Naive thymus-derived CD8-positive, alpha-beta T cell (primary cell): Measurements from ENCODE around the gene ITGA8. TPM values are rescaled to one million over a fixed set of nuclear protein-coding genes. Genes with fewer than 3 reads are reported as not detected.
"Not testable (repeated sequence)": the region's sequence is repeated elsewhere in the genome, so short reads cannot be mapped to it uniquely, and the experiment has no call there.

Experiments used
- ATAC-seq, 2 donors: fragments of 150-1000 bp; cut with Tn5 transposase in 1 of 2; sonication (Bioruptor Pico), chemical (Tn5 transposase) in 1 of 2; 1 replicate in 1 of 2; 2 replicates in 1 of 2; pipeline ENCODE4 v1.10.0; 2021; ENCODE audit warnings: mild to moderate bottlenecking in 2 of 2, moderate library complexity in 2 of 2
- POLR2A ChIA-PET: fragments of 350-600 bp; sonication (Branson Sonifier 250); formaldehyde crosslinking; loops from one replicate; lab custom pipeline; 2021; ENCODE audit warnings: antibody characterized with exemption; lab: Charles Lee
- DNase-seq, 10 donors: peaks; one replicate each; pipeline versions ENCODE4 v3.0.0 to v3.0.0-alpha.2; 2020 to 2022
- H3K27ac Mint-ChIP-seq, 10 donors: one replicate each; pipeline ENCODE4 v1.8.0; 2020 to 2022; ENCODE audit warnings: mild to moderate bottlenecking in 10 of 10, mixed read lengths in 10 of 10, moderate library complexity in 4 of 10, inconsistent platforms in 1 of 10
- H3K27me3 Mint-ChIP-seq, 5 donors: one replicate each; pipeline ENCODE4 v1.8.0; 2021 to 2022; ENCODE audit warnings: mixed read lengths in 5 of 5
- H3K36me3 Mint-ChIP-seq, 3 donors: one replicate each; pipeline ENCODE4 v1.8.0; 2020 to 2022; ENCODE audit warnings: mixed read lengths in 3 of 3, mild to moderate bottlenecking in 2 of 3, inconsistent platforms in 1 of 3
- H3K4me1 Mint-ChIP-seq, 4 donors: one replicate each; pipeline ENCODE4 v1.8.0; 2021 to 2022; ENCODE audit warnings: mixed read lengths in 4 of 4
- H3K4me3 Mint-ChIP-seq, 10 donors: one replicate each; pipeline ENCODE4 v1.8.0; 2020 to 2022; ENCODE audit warnings: mild to moderate bottlenecking in 10 of 10, mixed read lengths in 10 of 10, moderate library complexity in 6 of 10, inconsistent platforms in 1 of 10
- H3K9me3 Mint-ChIP-seq, 9 donors: one replicate each; pipeline ENCODE4 v1.8.0; 2020 to 2022; ENCODE audit warnings: mixed read lengths in 9 of 9, mild to moderate bottlenecking in 3 of 9, inconsistent platforms in 1 of 9, moderate library complexity in 1 of 9
- polyA plus RNA-seq, 3 donors: library from polyadenylated mRNA; unstranded; fragments of 300-500 nt; fragmentation: Illumina TruSeq; gene quantifications; one replicate each; pipeline ENCODE4 v1.2.3, GENCODE V29; 2021
- total RNA-seq, 8 experiments: library from RNA in 2 of 8; stranded (reverse) in 2 of 8; gene quantifications; one replicate each; pipeline ENCODE4 v1.2.3 and lab custom pipeline; 2021 to 2026

The ITGA8 gene
- total and polyA plus RNA-seq, 5 experiments from 2014 or later, result not detected

DNA sequence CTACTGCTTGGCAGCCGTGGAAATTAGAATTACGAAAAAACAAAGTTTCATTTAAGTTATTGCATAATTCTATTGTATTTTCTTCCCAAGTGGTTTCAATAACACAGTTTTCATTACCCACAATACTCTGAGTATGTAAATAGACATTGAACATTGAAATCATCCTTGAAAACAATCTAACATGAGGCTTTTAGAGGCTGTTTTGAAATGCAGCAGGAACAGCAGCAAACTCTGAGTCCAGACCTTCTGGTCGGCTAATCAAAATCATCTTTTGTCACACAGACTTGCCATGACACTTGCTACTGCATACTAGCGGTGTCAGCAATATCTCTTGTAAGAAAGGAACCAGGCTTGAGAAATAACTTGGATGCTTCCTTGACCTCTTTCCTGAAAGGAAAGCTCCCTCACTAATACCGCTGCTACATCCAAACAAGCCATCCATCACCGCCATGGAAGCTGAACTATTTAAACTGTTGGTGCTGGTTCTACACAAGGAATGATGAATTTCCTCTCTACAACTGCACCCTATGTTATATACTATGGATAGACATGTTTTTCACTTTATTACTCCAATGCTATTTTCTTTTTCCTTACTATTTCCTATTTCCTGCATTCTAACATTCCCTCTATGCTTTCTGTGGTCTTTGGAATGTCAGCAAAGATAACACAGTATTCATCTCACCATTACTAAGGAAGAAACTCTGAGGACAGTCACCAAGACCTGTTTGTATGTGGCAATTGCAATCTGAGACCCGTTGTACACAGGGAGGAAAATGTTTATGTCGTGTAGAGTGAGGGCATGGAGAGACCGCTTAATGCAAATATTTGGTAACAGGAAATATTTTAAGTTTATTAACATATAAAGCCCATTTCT is 130.8 kb downstream of the ITGA8 start:
- POLR2A ChIA-PET, result no interaction called here
- Mint-ChIP-seq H3K4me3 (no peak overlapping the region), H3K27ac (no peak overlapping the region), H3K9me3 (peaks cover 0 to 15% (median 0%) of the 10 kb centered on the region in 9 donors), H3K4me1 (peaks cover 0 to 2% (median 0%) of the 10 kb centered on the region in 4 donors), H3K27me3 (peaks cover 2 to 15% (median 5%) of the 10 kb centered on the region in 5 donors), H3K36me3 (no peaks in the 10 kb centered on the region)
- ATAC-seq (no peak), DNase-seq (no peak)

DNA sequence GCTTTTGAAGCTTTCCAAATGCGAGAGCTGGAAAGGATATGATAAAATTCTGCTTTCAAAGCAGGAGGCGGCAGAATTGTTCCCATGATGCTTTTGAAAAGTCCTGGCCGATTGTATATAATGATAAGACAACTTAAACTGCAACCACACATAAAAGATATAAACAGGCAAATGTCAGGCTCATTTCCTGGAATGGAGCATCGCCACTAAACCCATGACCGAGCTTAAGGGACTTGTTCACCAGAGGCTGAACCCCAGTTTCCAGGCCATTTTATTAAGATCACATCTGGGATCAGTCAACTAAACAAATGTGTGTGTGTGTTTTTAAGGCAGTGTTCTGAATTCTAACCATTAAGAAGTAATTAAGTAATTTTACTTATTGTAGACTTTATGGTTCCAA is 131.6 kb downstream of the ITGA8 start:
- Mint-ChIP-seq H3K4me3 (no peak overlapping the region), H3K36me3 (no peaks in the 10 kb centered on the region), H3K9me3 (peaks cover 0 to 15% (median 1%) of the 10 kb centered on the region in 9 donors), H3K27ac (no peak overlapping the region), H3K27me3 (peaks cover 2 to 18% (median 5%) of the 10 kb centered on the region in 5 donors), H3K4me1 (peaks cover 0 to 2% (median 0%) of the 10 kb centered on the region in 4 donors)
- POLR2A ChIA-PET, result no interaction called here
- ATAC-seq (no peak), DNase-seq (no peak)

DNA sequence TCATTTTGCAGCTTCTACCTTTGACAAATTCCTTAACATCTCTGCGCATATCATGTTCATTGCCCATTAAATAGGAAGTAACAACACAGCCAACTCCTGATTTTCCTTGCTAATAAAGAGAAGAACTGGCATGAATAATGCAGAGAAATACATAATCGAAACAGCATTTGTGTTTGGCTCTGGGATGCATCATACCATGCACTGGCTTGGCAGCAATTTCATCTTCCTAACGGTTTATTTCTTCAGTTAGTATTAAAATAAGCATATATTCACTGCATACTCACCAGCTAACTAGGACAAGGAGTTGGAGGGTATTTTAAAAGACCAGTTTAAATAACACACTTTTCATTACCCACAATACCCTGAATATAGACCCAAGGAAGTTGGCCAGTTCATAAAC is 132.5 kb downstream of the ITGA8 start:
- ATAC-seq (no peak), DNase-seq (no peak)
- Mint-ChIP-seq H3K36me3 (peaks cover 0 to 2% (median 0%) of the 10 kb centered on the region in 3 donors), H3K4me1 (peaks cover 0 to 2% (median 0%) of the 10 kb centered on the region in 4 donors), H3K27me3 (peaks cover 3 to 18% (median 5%) of the 10 kb centered on the region in 5 donors), H3K4me3 (no peak overlapping the region), H3K9me3 (peaks cover 0 to 12% (median 9%) of the 10 kb centered on the region in 9 donors), H3K27ac (no peak overlapping the region)
- POLR2A ChIA-PET, result no interaction called here

DNA sequence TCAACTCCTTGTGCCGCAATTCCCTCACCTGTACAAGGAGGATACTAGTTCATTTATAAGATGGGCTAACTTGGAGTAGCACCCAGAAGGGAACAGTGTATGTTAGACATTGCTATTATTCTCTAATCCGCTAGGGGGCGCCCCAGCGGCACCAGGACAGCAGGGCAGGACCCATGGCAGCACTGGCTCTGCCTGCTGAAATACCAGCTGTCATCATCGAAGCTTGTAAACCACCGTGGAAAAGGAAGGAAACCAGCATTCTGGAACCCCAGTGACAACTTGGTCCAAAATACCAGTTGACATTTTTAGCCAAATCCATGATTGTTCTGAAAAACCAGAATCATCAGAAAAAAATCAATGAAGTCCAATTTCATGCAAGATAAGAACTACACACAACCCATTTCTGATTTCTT is 134.4 kb downstream of the ITGA8 start:
- ATAC-seq, result no peak
- H3K27me3 Mint-ChIP-seq, result peaks cover 5 to 18% (median 12%) of the 10 kb centered on the region in 5 donors

DNA sequence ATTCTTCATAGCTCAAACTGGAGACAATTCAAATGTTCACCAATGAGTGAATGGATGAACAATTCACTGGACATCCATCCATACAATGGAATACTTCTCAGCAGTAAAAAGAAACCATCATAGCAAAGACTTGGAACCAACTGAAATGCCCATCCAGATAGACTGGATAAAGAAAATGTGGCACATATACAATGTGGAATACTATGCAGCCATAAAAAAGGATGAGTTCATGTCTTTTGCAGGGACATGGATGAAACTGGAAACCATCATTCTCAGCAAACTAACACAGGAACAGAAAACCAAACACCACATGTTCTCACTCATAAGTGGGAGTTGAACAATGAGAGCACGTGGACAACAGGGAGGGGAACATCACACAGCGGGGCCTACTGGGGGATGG is 136.8 kb downstream of the ITGA8 start:
- H3K4me1 Mint-ChIP-seq, H3K27ac Mint-ChIP-seq, POLR2A ChIA-PET, H3K36me3 Mint-ChIP-seq, DNase-seq, H3K4me3 Mint-ChIP-seq, ATAC-seq: not testable (repeated sequence)
- peaks cover 9 to 29% (median 18%) of the 10 kb centered on the region in 9 donors for H3K9me3 Mint-ChIP-seq
- H3K27me3 Mint-ChIP-seq, result peaks cover 3 to 21% (median 9%) of the 10 kb centered on the region in 5 donors

More for the DNA sequence above, 134.4 kb downstream of the ITGA8 start:
- Mint-ChIP-seq H3K36me3 (peaks cover 0 to 2% (median 0%) of the 10 kb centered on the region in 3 donors), H3K4me1 (peaks cover 0 to 2% (median 0%) of the 10 kb centered on the region in 4 donors), H3K4me3 (no peak overlapping the region), H3K27ac (no peak overlapping the region), H3K9me3 (peaks cover 10 to 25% (median 14%) of the 10 kb centered on the region in 9 donors)
- POLR2A ChIA-PET, result no interaction called here
- no peak for DNase-seq

DNA sequence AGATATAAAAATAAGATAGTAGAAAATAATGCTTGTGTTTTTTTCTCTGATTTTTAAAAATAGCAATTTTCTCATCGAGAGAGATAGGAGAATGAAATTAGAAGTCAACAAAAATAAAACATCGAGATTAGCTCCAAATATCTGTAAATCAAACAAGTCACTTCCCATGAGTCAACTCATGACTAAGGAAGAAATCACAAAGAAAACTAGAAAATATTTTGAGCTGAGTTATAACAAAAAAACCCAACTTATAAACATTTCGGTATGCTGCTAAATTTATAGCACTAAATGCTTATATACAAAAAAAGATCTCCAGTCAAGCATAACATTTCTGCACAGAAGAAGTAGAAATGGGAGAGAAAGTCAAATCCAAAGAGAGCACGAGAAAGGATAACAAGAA is 140.1 kb downstream of the ITGA8 start:
- Mint-ChIP-seq H3K27me3 (peaks cover 3 to 47% (median 7%) of the 10 kb centered on the region in 5 donors), H3K27ac (no peak overlapping the region), H3K4me1 (no peaks in the 10 kb centered on the region), H3K9me3 (peaks cover 9 to 29% (median 18%) of the 10 kb centered on the region in 9 donors), H3K36me3 (peaks cover 0 to 2% (median 0%) of the 10 kb centered on the region in 3 donors), H3K4me3 (no peak overlapping the region)
- POLR2A ChIA-PET, result no interaction called here
- no peak for DNase-seq
- ATAC-seq, result no peak

DNA sequence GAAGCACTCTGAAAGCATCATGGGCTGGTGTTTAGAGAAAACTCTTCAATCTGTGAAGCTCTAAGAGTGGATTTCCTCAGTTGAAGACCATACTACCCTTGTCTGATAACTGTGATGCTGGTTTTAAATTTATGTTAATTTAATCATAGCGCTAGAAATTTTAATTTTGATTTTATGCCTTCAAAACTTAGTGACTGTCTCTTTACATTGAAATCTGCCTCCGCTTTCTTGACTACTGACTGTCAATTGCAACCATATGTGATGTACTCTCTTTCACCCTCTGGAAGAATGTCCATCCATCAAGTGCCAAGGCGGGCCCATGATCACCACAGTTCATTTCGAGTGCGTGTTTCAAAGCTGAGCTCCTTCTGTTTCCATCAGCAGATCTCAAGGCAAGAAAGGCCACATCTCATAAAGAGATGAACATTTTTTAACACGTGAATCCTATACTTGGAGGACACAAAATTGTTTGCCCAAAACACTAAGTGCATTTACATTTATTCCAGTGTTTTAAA is 147.1 kb downstream of the ITGA8 start:
- peaks cover 2 to 22% (median 4%) of the 10 kb centered on the region in 5 donors for H3K27me3 Mint-ChIP-seq
- no peak overlapping the region for H3K4me3 Mint-ChIP-seq
- no peak for ATAC-seq
- no peak for DNase-seq
- no peaks in the 10 kb centered on the region for H3K4me1 Mint-ChIP-seq
- no peaks in the 10 kb centered on the region for H3K36me3 Mint-ChIP-seq
- H3K9me3 Mint-ChIP-seq, result no peaks in the 10 kb centered on the region
- POLR2A ChIA-PET, result no interaction called here
- H3K27ac Mint-ChIP-seq, result no peak overlapping the region

DNA sequence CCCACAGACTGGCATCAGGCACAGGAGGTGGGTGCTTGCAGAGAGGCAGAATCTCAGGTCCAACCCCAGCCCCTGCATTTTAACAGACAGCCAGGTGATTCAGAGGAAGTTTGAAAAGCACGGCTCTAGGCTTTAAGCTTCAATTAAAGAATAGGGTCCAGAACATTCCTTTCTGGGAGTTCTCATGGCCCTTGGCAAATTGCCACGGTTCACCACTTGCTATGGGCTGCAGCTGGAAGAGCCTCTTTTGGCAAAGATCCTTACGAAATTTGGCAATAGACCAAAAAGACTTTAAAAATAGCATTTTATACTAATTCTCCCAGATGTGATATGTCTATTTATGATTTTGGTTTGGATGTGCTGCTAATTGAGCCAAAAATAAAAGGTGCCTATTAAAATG is 148.1 kb downstream of the ITGA8 start:
- ATAC-seq (no peak), DNase-seq (no peak)
- Mint-ChIP-seq H3K4me3 (no peak overlapping the region), H3K36me3 (no peaks in the 10 kb centered on the region), H3K4me1 (no peaks in the 10 kb centered on the region), H3K27ac (no peak overlapping the region), H3K9me3 (no peaks in the 10 kb centered on the region), H3K27me3 (peaks cover 2 to 13% (median 4%) of the 10 kb centered on the region in 5 donors)
- POLR2A ChIA-PET, result no interaction called here

DNA sequence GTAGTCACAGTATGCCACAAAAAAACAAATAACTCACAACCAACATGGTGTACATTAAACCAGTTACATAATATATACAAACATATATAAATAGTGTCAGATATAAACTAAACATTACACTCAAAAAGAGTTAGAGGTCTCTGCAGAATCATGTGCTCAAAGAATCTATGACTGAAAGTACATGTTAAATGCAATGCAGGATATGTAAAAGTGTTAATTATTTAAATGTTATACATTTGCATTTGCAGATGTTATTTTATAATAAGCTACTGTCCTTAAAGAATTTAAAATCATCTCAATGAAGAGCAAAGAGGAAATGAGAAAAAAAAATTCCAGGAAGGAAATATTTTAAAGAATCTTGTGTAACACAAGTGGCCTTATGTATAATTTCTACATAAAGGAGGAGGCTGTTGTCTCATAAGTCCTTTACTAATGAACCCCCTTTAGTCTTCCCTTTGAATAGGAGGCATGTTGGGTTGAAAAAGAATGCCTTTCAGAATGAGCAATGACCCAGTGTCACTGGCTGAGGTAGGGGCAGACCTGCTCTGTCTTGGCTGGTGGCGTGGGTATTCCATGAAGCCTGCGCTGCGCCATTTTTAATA is 148.9 kb downstream of the ITGA8 start:
- Mint-ChIP-seq H3K9me3 (no peaks in the 10 kb centered on the region), H3K27me3 (peaks cover under 1 to 8% (median 5%) of the 10 kb centered on the region in 5 donors), H3K4me1 (no peaks in the 10 kb centered on the region), H3K27ac (no peak overlapping the region), H3K4me3 (no peak overlapping the region), H3K36me3 (no peaks in the 10 kb centered on the region)
- ATAC-seq (no peak), DNase-seq (no peak)
- POLR2A ChIA-PET, result no interaction called here

DNA sequence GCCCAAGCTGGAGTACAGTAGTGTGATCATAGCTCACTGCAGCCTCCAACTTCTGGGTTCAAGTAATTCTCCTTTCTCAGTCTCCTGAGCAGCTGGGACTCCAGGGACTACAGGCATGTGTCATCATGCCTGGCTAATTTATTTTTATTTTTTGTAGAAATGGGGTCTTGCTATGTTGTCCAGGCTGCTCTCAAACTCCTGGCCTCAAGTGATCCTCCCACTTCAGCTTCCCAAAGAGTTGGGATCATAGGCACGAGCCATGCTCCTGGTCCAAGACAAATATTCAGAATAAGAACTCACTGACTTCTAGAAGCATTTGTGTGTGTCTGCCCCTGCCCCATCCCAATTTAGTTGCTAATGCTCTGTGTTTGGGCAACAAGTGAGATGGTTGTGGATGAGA is 151.8 kb downstream of the ITGA8 start:
- DNase-seq (no peak), ATAC-seq (no peak)
- Mint-ChIP-seq H3K27ac (no peak overlapping the region), H3K9me3 (no peaks in the 10 kb centered on the region), H3K4me1 (no peaks in the 10 kb centered on the region), H3K4me3 (no peak overlapping the region), H3K36me3 (no peaks in the 10 kb centered on the region), H3K27me3 (peaks cover 0 to 10% (median 4%) of the 10 kb centered on the region in 5 donors)
- POLR2A ChIA-PET, result no interaction called here

DNA sequence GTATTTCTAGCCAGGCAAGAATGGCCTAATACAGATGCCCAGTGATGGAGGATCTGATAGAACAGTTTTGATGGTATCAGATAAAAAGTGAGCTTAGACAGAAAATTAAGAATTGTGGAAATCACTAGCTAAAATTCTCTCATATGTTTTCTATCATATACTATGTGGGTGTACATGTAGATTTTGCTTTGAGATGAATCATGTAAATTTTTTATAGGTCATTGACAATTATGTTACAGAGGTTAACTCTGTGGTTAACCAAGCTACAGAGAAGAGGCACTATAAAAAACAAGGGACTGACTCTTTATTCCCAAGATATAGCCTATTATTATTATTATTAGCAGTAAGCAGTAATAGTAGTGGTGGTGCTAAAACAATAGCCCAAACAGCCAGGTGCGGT is 156.5 kb downstream of the ITGA8 start:
- Mint-ChIP-seq H3K36me3 (no peaks in the 10 kb centered on the region), H3K27ac (no peak overlapping the region), H3K4me1 (no peaks in the 10 kb centered on the region), H3K4me3 (no peak overlapping the region), H3K27me3 (peaks cover 6 to 21% (median 13%) of the 10 kb centered on the region in 5 donors), H3K9me3 (no peaks in the 10 kb centered on the region)
- ATAC-seq, result no peak
- DNase-seq, result no peak
- POLR2A ChIA-PET, result no interaction called here

DNA sequence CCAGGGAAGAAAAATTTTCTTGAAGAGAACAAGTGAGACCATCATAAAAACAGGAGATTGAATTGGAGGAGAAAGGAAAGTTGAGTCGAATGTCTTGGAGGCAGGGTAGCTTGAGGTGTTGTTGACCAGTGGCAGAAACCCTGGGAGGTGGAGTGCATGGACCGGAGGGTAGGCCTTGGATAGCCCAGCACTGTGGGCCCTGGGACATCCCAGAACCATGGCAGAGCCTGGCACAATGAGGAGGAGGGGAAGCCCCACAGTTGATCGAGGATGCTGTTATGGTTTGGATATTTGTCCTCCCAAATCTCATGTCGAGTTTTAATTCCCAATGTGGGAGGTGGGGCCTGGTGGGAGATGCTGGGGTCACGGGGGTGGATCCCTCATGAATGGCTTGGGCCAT is 157.1 kb downstream of the ITGA8 start:
- Mint-ChIP-seq H3K27ac (no peak overlapping the region), H3K36me3 (no peaks in the 10 kb centered on the region)
- POLR2A ChIA-PET, result no interaction called here

DNA sequence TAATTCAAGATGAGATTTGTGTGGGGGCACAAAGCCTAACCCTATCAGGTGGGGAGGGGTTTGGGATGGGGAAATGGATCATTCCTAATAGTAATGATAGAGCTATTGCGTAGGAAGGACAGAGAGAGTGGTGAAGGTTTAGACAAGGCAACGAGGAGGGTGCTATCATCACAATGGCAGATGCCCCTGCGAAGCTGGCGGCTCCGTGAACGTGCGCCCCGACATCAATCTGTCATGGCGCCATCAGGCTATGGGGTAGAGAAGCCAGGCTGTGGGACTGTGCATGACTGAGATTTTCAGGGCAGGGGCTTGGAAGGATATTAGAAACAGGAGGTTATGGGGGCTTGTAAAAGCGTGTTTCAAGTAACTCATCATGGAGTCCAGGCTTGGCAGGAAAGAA is 157.6 kb downstream of the ITGA8 start:
- Mint-ChIP-seq H3K4me3 (no peak overlapping the region), H3K9me3 (no peaks in the 10 kb centered on the region), H3K36me3 (no peaks in the 10 kb centered on the region), H3K27ac (no peak overlapping the region), H3K4me1 (no peaks in the 10 kb centered on the region), H3K27me3 (peaks cover 6 to 21% (median 14%) of the 10 kb centered on the region in 5 donors)
- POLR2A ChIA-PET, result no interaction called here
- ATAC-seq (no peak), DNase-seq (no peak)

More for the DNA sequence above, 157.1 kb downstream of the ITGA8 start:
- DNase-seq (no peak), ATAC-seq (no peak)
- no peak overlapping the region for H3K4me3 Mint-ChIP-seq
- peaks cover 6 to 21% (median 14%) of the 10 kb centered on the region in 5 donors for H3K27me3 Mint-ChIP-seq
- H3K9me3 Mint-ChIP-seq, result no peaks in the 10 kb centered on the region
- H3K4me1 Mint-ChIP-seq, result no peaks in the 10 kb centered on the region
